ENCODE measurements around the gene JAZF1. TPM values are rescaled to one million over a fixed set of nuclear protein-coding genes. Genes with fewer than 3 reads are reported as not detected.

JAZF1 gene
- total and polyA plus RNA-seq, 9 of the 15 experiments (the other 6 are each of a cell fraction or from before 2014, with no cell fraction given): 0.04 to 0.64 (median 0.11) TPM; not detected in 3

DNA sequence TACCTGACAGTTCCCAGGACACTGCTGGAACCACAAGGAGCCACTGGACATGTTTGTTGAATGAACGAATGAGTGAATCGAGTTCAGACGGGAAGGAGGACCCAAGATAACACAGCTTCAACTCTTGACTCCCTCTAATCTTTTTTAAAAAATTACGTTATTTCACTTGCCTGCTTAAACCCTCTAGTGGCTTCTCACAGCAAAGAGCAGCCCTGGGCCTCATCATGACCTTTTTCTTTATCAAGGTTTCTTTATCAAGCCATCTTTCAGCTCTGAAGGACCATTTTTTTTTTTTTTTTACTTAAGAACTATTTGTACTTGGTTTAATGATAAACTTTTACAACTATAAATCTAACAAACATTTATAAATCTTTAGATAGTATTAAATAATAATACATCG, 330.1 kb downstream of the JAZF1 start:
- BruUV-seq (replicated peaks): no TSS peak
- CTCF ChIA-PET (ENCODE audit: low intra/inter-chr PET ratio): no interaction called here
- TF ChIP-seq, protein P1, sequence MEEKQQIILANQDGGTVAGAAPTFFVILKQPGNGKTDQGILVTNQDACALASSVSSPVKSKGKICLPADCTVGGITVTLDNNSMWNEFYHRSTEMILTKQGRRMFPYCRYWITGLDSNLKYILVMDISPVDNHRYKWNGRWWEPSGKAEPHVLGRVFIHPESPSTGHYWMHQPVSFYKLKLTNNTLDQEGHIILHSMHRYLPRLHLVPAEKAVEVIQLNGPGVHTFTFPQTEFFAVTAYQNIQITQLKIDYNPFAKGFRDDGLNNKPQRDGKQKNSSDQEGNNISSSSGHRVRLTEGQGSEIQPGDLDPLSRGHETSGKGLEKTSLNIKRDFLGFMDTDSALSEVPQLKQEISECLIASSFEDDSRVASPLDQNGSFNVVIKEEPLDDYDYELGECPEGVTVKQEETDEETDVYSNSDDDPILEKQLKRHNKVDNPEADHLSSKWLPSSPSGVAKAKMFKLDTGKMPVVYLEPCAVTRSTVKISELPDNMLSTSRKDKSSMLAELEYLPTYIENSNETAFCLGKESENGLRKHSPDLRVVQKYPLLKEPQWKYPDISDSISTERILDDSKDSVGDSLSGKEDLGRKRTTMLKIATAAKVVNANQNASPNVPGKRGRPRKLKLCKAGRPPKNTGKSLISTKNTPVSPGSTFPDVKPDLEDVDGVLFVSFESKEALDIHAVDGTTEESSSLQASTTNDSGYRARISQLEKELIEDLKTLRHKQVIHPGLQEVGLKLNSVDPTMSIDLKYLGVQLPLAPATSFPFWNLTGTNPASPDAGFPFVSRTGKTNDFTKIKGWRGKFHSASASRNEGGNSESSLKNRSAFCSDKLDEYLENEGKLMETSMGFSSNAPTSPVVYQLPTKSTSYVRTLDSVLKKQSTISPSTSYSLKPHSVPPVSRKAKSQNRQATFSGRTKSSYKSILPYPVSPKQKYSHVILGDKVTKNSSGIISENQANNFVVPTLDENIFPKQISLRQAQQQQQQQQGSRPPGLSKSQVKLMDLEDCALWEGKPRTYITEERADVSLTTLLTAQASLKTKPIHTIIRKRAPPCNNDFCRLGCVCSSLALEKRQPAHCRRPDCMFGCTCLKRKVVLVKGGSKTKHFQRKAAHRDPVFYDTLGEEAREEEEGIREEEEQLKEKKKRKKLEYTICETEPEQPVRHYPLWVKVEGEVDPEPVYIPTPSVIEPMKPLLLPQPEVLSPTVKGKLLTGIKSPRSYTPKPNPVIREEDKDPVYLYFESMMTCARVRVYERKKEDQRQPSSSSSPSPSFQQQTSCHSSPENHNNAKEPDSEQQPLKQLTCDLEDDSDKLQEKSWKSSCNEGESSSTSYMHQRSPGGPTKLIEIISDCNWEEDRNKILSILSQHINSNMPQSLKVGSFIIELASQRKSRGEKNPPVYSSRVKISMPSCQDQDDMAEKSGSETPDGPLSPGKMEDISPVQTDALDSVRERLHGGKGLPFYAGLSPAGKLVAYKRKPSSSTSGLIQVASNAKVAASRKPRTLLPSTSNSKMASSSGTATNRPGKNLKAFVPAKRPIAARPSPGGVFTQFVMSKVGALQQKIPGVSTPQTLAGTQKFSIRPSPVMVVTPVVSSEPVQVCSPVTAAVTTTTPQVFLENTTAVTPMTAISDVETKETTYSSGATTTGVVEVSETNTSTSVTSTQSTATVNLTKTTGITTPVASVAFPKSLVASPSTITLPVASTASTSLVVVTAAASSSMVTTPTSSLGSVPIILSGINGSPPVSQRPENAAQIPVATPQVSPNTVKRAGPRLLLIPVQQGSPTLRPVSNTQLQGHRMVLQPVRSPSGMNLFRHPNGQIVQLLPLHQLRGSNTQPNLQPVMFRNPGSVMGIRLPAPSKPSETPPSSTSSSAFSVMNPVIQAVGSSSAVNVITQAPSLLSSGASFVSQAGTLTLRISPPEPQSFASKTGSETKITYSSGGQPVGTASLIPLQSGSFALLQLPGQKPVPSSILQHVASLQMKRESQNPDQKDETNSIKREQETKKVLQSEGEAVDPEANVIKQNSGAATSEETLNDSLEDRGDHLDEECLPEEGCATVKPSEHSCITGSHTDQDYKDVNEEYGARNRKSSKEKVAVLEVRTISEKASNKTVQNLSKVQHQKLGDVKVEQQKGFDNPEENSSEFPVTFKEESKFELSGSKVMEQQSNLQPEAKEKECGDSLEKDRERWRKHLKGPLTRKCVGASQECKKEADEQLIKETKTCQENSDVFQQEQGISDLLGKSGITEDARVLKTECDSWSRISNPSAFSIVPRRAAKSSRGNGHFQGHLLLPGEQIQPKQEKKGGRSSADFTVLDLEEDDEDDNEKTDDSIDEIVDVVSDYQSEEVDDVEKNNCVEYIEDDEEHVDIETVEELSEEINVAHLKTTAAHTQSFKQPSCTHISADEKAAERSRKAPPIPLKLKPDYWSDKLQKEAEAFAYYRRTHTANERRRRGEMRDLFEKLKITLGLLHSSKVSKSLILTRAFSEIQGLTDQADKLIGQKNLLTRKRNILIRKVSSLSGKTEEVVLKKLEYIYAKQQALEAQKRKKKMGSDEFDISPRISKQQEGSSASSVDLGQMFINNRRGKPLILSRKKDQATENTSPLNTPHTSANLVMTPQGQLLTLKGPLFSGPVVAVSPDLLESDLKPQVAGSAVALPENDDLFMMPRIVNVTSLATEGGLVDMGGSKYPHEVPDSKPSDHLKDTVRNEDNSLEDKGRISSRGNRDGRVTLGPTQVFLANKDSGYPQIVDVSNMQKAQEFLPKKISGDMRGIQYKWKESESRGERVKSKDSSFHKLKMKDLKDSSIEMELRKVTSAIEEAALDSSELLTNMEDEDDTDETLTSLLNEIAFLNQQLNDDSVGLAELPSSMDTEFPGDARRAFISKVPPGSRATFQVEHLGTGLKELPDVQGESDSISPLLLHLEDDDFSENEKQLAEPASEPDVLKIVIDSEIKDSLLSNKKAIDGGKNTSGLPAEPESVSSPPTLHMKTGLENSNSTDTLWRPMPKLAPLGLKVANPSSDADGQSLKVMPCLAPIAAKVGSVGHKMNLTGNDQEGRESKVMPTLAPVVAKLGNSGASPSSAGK (IDR thresholded peaks at IDR 0.05): no peak

More for the DNA sequence above, 330.1 kb downstream of the JAZF1 start:
- no peak overlapping the region for H3K9ac ChIP-seq (ENCODE audit: insufficient read depth in 1 of 2, low read depth in 2 of 2, low read length in 2 of 2)
- no peaks in the 10 kb centered on the region for H3K4me1 ChIP-seq (replicated peaks in 1 of 2; ENCODE audit: control insufficient read depth in 2 of 2, insufficient read depth in 2 of 2, low read length in 2 of 2)
- no peaks in the 10 kb centered on the region for H3K9me1 ChIP-seq (ENCODE audit: control insufficient read depth, insufficient read depth, low read length)
- POLR2A ChIA-PET: no interaction called here
- in situ Hi-C loops (cut with MboI) (no loop called here), intact Hi-C loops (cut with micrococcal nuclease) (no loop called here)
- H3K4me3 ChIP-seq: no peak overlapping the region
- H3K36me3 ChIP-seq (ENCODE audit: control insufficient read depth, insufficient read depth, low read length): no peaks in the 10 kb centered on the region
- no peaks in the 10 kb centered on the region for H3K79me2 ChIP-seq (ENCODE audit: control insufficient read depth, insufficient read depth, low read length)
- DNase-seq (ENCODE audit: extremely low read depth in 1 of 4, low spot score in 3 of 4) (no peak), FAIRE-seq (no peak), ATAC-seq (no peak)
- no peaks in the 10 kb centered on the region for H3K9me3 ChIP-seq (replicated peaks; ENCODE audit: control insufficient read depth, insufficient read depth, low read depth, low read length)
- H3K27me3 ChIP-seq (ENCODE audit: control insufficient read depth in 2 of 2, insufficient read depth in 2 of 2, low read length in 2 of 2): peaks cover 20 to 21% of the 10 kb centered on the region in 2 experiments; a peak in 4 of 5 replicates
- no peak overlapping the region for H3K4me2 ChIP-seq (ENCODE audit: insufficient read depth, low read length)
- WGBS (ENCODE audit: insufficient coverage, low coverage, missing lambda C conversion rate): 10% methylated on average over 5 of the region's 5 CpGs
- no peaks in the 10 kb centered on the region for H4K20me1 ChIP-seq (replicated peaks; ENCODE audit: control insufficient read depth, insufficient read depth, low read length)
- H3K27ac ChIP-seq (ENCODE audit: extremely low read depth, low read depth, low read length): no peak overlapping the region
- no peak overlapping the region for H2AFZ ChIP-seq (ENCODE audit: low read depth, low read length)

All from K562 (cell line).